Prostate gland (tissue), 2 donors: ENCODE measurements around the gene CPT1C. TPM values are rescaled to one million over a fixed set of nuclear protein-coding genes. Genes with fewer than 3 reads are reported as not detected.
A peak's percentile ranks its signal among the peaks of the same experiment; 100 is the strongest.

ENCODE experiments used
- DNase-seq: peaks from one replicate; pipeline ENCODE4 v3.0.0-alpha.2; 2019; ENCODE audit warnings: low spot score
- H3K27ac ChIP-seq, 2 donors: fragments of 200-600 bp; sonication (generic); 2 replicates each; pipeline ENCODE4 v1.5.1; 2017 to 2019
- H3K27me3 ChIP-seq: fragments of 200-600 bp; sonication (generic); replicated peaks from 2 replicates; pipeline ENCODE4 v1.5.1; 2019; ENCODE audit not compliant: insufficient read depth
- H3K36me3 ChIP-seq, 2 donors: fragments of 200-600 bp; sonication (generic); 1 replicate in 1 of 2; 2 replicates in 1 of 2; pipeline versions ENCODE4 v1.5.1 to v1.8.1; 2017 to 2019
- H3K4me1 ChIP-seq: fragments of 200-600 bp; sonication (generic); replicated peaks from 2 replicates; pipeline ENCODE4 v1.5.1; 2019
- H3K4me3 ChIP-seq, 2 donors: fragments of 200-600 bp; sonication (generic); 2 replicates each; pipeline ENCODE4 v1.5.1; 2017 to 2019
- H3K9me3 ChIP-seq: fragments of 200-600 bp; sonication (generic); 2 replicates; pipeline ENCODE4 v1.5.1; 2017
- CTCF ChIP-seq, 4 experiments: fragments of 200-600 bp in 2 of 4; fragments of 450-650 bp in 2 of 4; sonication (generic) in 2 of 4; IDR thresholded peaks; 1 replicate in 3 of 4; 2 replicates in 1 of 4; pipeline ENCODE4 v1.5.1; 2016 to 2019; ENCODE audit warnings: antibody characterized with exemption in 4 of 4, mild to moderate bottlenecking in 2 of 4, moderate library complexity in 2 of 4
- POLR2A ChIP-seq: fragments of 450-650 bp; IDR thresholded peaks from one replicate; pipeline ENCODE4 v1.6.1; 2016; ENCODE audit warnings: antibody characterized with exemption, mild to moderate bottlenecking
- POLR2AphosphoS5 ChIP-seq: sonication (generic); formaldehyde crosslinking; IDR thresholded peaks from one replicate; pipeline ENCODE4 v1.6.1; 2017; ENCODE audit warnings: antibody characterized with exemption
- WGBS: methylation state at CpG from one replicate; pipeline ENCODE4 v1.1.5; 2018; 5-methylcytosine and 5-hydroxymethylcytosine counted together
- intact Hi-C: fragments of 100-400 bp; cut with DNase I; formaldehyde crosslinking; loops from one replicate; pipeline ENCODE4 v1.14.2; 2022
- total RNA-seq, 2 donors: library from RNA; depleted of rRNA; stranded (reverse); fragments of >200 nt; gene quantifications; one replicate each; pipeline ENCODE4 v1.1.0, GENCODE V29; 2016

CPT1C gene
- total RNA-seq, 2 donors from 2014 or later, result 0.96 to 5.5 TPM

GRCh38 chr19:49705919-49706318 lies 15.0 kb downstream of the CPT1C start:
- intact Hi-C loops, result no loop called here

DNA sequence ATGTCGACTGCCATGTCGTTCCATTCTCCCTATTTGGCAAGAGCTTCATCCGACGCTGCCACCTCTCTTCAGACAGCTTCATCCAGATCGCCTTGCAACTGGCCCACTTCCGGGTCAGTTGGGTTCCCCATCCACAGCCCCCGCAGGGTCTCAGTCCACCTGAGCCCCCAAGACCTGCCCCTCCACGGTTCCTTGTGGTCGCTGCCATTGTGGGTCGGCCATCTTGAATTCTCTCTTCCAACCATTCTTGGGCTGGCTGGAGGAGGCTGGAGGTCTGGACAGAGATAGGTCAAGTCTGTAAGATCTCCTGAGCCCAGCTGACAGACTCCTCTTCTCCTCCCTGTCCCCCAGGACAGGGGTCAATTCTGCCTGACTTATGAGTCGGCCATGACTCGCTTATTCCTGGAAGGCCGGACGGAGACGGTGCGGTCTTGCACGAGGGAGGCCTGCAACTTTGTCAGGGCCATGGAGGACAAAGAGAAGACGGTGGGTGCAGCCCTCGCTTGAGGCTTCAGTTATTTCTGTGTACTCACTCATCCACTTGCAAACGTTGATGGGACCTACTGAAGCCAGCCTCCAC lies 19.5 kb downstream of the CPT1C start:
- no peak overlapping the region for H3K4me3 ChIP-seq
- intact Hi-C loops, result no loop called here
- no peak overlapping the region for H3K27ac ChIP-seq
- no peaks in the 10 kb centered on the region for H3K27me3 ChIP-seq
- no peaks in the 10 kb centered on the region for H3K36me3 ChIP-seq
- 95% methylated on average over 20 of the region's 20 CpGs for WGBS
- TF ChIP-seq POLR2AphosphoS5 (no peak), CTCF (IDR thresholded peaks at IDR 0.05) (no peak), POLR2A (no peak)
- H3K9me3 ChIP-seq, result no peaks in the 10 kb centered on the region
- H3K4me1 ChIP-seq, result no peaks in the 10 kb centered on the region
- DNase-seq, result no peak

More at GRCh38 chr19:49705919-49706318, 15.0 kb downstream of the CPT1C start:
- no peaks in the 10 kb centered on the region for H3K36me3 ChIP-seq
- TF ChIP-seq POLR2AphosphoS5 (no peak), CTCF (IDR thresholded peaks at IDR 0.05) (no peak), POLR2A (no peak)
- no peak overlapping the region for H3K27ac ChIP-seq
- 90% methylated on average over 16 of the region's 16 CpGs for WGBS
- H3K9me3 ChIP-seq, result no peaks in the 10 kb centered on the region
- no peak overlapping the region for H3K4me3 ChIP-seq
- H3K4me1 ChIP-seq, result no peaks in the 10 kb centered on the region
- DNase-seq, result no peak
- H3K27me3 ChIP-seq, result no peaks in the 10 kb centered on the region

DNA sequence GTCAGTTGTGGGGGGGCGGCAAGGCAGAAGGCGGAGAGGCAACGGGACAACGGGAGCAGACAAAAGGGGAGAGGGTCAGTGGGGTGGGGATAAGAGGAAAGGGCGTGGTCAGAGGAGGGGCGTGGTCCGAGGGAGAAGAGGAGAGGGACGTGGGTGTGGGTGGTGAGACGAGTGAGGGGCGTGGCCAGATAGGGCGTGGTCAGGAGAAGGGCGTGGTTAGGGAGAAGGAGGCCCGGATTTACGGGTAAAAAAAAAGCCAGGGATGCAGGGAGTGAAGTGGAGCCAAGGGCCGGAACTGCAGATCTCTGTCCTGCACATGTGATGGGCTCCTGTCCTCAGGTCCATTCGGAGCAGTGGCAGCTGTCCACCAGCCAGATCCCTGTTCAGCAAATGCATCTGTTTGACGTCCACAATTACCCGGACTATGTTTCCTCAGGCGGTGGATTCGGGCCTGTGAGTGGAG lies 21.5 kb downstream of the CPT1C start:
- no peaks in the 10 kb centered on the region for H3K36me3 ChIP-seq
- H3K4me1 ChIP-seq, result no peaks in the 10 kb centered on the region
- H3K27me3 ChIP-seq, result no peaks in the 10 kb centered on the region
- no peak overlapping the region for H3K27ac ChIP-seq
- no peak for DNase-seq
- no peaks in the 10 kb centered on the region for H3K9me3 ChIP-seq
- intact Hi-C loops, result no loop called here
- 64% methylated on average over 20 of the region's 20 CpGs for WGBS
- TF ChIP-seq CTCF (IDR thresholded peaks at IDR 0.05), result no peak
- no peak for TF ChIP-seq POLR2AphosphoS5
- TF ChIP-seq POLR2A, result no peak
- H3K4me3 ChIP-seq, result no peak overlapping the region

DNA sequence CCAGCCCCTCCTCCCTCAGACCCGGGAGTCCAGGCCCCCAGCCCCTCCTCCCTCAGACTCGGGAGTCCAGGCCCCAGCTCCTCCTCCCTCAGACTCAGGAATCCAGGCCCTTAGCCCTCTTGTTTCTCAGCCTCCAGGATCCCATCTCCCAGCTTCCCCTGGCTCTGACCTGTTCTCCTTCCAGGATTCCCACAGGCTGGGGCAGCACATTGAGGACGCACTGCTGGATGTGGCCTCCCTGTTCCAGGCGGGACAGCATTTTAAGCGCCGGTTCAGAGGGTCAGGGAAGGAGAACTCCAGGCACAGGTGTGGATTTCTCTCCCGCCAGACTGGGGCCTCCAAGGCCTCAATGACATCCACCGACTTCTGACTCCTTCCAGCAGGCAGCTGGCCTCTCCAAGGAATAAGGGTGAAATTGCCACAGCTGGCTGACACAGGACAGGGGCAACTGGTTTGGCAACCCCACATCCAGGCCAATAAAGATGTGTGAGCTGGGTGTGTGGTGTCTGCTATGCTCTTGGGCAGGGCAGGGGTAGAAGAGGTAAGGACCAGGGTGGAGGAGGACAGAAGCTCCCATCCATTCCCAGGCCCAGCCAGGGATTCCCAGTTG lies 22.4 kb downstream of the CPT1C start:
- Histone ChIP-seq H3K4me3 (no peak overlapping the region), H3K36me3 (no peaks in the 10 kb centered on the region), H3K27ac (no peak overlapping the region), H3K9me3 (no peaks in the 10 kb centered on the region), H3K27me3 (no peaks in the 10 kb centered on the region), H3K4me1 (no peaks in the 10 kb centered on the region)
- peak; percentile 30 for DNase-seq
- intact Hi-C loops, result no loop called here
- TF ChIP-seq POLR2A (no peak), CTCF (IDR thresholded peaks at IDR 0.05) (no peak), POLR2AphosphoS5 (peak; percentile 35)
- 49% methylated on average over 8 of the region's 8 CpGs for WGBS

GRCh38 chr19:49716154-49716553 lies 25.2 kb downstream of the CPT1C start:
- no peak for TF ChIP-seq POLR2AphosphoS5
- TF ChIP-seq CTCF (IDR thresholded peaks at IDR 0.05), result no peak
- no peak for TF ChIP-seq POLR2A
- no peak overlapping the region for H3K4me3 ChIP-seq
- 78% methylated on average over 3 of the region's 3 CpGs for WGBS

More at GRCh38 chr19:49716154-49716553, 25.2 kb downstream of the CPT1C start:
- no peaks in the 10 kb centered on the region for H3K36me3 ChIP-seq
- DNase-seq, result no peak
- no peaks in the 10 kb centered on the region for H3K27me3 ChIP-seq
- intact Hi-C loops, result no loop called here
- no peaks in the 10 kb centered on the region for H3K9me3 ChIP-seq
- H3K27ac ChIP-seq, result no peak overlapping the region
- no peaks in the 10 kb centered on the region for H3K4me1 ChIP-seq
